HL-60 (cell line): ENCODE results near the gene MAD1L1.

Experiments
- DNase-seq, 2 experiments: peaks; one replicate each; pipeline ENCODE4 v3.0.0-alpha.2; 2010 to 2020; ENCODE audit warnings: low read depth in 1 of 2, low spot score in 1 of 2
- H3K27ac ChIP-seq: fragments of 250-450 bp; sonication (Bioruptor Pico); replicated peaks from 2 replicates; pipeline ENCODE4 v1.5.1; 2020; ENCODE audit warnings: mild to moderate bottlenecking, moderate library complexity
- H3K27me3 ChIP-seq: fragments of 250-450 bp; sonication (Bioruptor Pico); 2 replicates; pipeline ENCODE4 v1.5.1; 2021; ENCODE audit warnings: mild to moderate bottlenecking, moderate library complexity; ENCODE audit not compliant: insufficient read depth, poor library complexity, severe bottlenecking
- H3K4me3 ChIP-seq: replicated peaks from 2 replicates; pipeline ENCODE4 v1.5.1; 2011; ENCODE audit warnings: mild to moderate bottlenecking, control low read depth, low read length; ENCODE audit not compliant: insufficient read depth
- CTCF ChIP-seq: IDR thresholded peaks from one replicate; pipeline ENCODE4 v1.5.1; 2011; ENCODE audit warnings: low read length, control low read depth, inconsistent platforms; ENCODE audit not compliant: insufficient read depth
- GABPA ChIP-seq: IDR thresholded peaks from 2 replicates; pipeline ENCODE4 v1.6.1; 2012; ENCODE audit warnings: low read depth
- POLR2AphosphoS5 ChIP-seq: IDR thresholded peaks from 2 replicates; pipeline ENCODE4 v1.6.1; 2012; ENCODE audit warnings: low read depth
- SPI1 ChIP-seq: IDR thresholded peaks from 2 replicates; pipeline ENCODE4 v1.6.1; 2012; ENCODE audit warnings: low read depth, mild to moderate bottlenecking, borderline replicate concordance
- TF ChIP-seq, protein P1 (sequence below): IDR thresholded peaks from 2 replicates; pipeline ENCODE4 v1.6.1; 2012; ENCODE audit warnings: low read depth; ENCODE audit not compliant: insufficient replicate concordance

MAD1L1 gene

DNA sequence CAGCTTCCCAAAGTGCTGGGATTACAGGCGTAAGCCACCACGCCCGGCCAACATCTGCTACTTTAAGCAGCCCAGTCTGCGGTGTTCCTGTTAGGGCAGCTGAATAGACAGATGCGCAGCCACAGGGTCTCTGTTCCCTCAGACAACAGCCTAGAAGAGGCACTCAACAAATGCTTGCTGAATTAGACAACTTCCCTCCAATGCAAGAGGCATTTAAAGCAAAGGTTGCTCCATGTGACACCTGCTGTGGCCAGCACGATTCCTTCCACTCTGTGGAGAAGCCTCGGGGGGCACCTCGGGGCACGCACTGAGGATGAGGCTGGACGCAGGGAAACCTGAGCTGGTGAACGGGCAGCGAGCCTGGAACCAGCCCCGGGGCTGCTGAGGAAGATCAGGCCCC is 237.8 kb downstream of the MAD1L1 start:
- no peak for DNase-seq
- TF ChIP-seq POLR2AphosphoS5 (no peak), CTCF (no peak), SPI1 (no peak), GABPA (no peak)
- TF ChIP-seq, protein P1, sequence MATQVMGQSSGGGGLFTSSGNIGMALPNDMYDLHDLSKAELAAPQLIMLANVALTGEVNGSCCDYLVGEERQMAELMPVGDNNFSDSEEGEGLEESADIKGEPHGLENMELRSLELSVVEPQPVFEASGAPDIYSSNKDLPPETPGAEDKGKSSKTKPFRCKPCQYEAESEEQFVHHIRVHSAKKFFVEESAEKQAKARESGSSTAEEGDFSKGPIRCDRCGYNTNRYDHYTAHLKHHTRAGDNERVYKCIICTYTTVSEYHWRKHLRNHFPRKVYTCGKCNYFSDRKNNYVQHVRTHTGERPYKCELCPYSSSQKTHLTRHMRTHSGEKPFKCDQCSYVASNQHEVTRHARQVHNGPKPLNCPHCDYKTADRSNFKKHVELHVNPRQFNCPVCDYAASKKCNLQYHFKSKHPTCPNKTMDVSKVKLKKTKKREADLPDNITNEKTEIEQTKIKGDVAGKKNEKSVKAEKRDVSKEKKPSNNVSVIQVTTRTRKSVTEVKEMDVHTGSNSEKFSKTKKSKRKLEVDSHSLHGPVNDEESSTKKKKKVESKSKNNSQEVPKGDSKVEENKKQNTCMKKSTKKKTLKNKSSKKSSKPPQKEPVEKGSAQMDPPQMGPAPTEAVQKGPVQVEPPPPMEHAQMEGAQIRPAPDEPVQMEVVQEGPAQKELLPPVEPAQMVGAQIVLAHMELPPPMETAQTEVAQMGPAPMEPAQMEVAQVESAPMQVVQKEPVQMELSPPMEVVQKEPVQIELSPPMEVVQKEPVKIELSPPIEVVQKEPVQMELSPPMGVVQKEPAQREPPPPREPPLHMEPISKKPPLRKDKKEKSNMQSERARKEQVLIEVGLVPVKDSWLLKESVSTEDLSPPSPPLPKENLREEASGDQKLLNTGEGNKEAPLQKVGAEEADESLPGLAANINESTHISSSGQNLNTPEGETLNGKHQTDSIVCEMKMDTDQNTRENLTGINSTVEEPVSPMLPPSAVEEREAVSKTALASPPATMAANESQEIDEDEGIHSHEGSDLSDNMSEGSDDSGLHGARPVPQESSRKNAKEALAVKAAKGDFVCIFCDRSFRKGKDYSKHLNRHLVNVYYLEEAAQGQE, result no peak

DNA sequence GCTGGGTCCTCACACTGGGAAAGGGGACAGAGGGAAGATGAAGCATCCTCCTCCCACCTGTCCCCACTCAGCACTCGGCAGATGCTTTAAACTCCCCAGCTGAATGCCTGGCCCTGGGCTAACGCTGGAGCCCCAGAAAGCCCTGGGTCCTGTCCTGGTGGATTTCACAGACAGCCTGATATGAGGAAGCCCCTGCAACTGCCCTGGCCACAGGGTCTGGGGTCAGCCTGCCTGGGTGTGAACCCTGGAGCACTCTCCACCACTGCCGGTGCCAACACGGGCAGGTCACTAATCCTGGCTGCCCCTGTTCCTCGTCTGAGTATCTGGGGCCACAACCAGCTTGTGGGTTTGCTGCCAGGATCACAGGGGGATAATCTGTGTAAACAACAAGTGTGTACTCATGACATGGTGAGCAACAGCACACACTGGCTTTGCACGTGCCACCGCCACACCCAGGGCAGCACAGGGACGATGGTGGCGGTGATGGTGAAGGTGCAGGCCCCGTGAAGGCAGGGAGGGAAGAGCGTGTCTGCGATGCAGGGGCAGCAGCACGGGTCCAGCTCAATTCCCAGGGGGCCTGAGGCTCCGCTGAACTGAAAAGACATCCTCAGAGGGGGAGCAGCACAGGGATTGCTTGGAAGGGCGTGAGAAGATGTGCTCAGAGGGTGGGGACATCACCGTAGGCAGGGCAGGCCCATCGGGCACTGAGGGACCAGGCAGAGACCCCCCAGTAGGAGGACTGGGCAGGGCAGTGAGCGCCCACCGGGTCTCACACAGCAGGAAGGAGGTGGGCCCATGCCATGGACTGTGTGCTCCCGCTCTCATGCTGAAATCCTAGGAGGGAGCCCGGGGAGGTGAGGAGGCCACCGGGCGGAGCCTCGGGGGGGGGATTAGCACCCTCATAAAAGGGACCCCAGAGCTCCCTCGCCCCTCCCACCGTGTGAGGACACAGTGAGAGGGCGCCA is 238.7 kb downstream of the MAD1L1 start:
- DNase-seq, result no peak
- Histone ChIP-seq H3K4me3 (no peak overlapping the region), H3K27ac (no peak overlapping the region), H3K27me3 (no peaks in the 10 kb centered on the region)
- TF ChIP-seq SPI1 (no peak), POLR2AphosphoS5 (no peak), GABPA (no peak), CTCF (no peak)
- TF ChIP-seq, protein P1, result no peak

More for the DNA sequence above, 237.8 kb downstream of the MAD1L1 start:
- Histone ChIP-seq H3K4me3 (no peak overlapping the region), H3K27ac (no peak overlapping the region), H3K27me3 (no peaks in the 10 kb centered on the region)

- no peak for DNase-seq
Observed at GRCh38 chr7:1993031-1993695, 239.6 kb downstream of the MAD1L1 start.

More at GRCh38 chr7:1993031-1993695, 239.6 kb downstream of the MAD1L1 start:
- H3K27me3 ChIP-seq, result no peaks in the 10 kb centered on the region
- no peak for TF ChIP-seq SPI1
- no peak for TF ChIP-seq CTCF
- TF ChIP-seq GABPA, result no peak
- TF ChIP-seq, protein P1, result no peak
- TF ChIP-seq POLR2AphosphoS5, result no peak
- no peak overlapping the region for H3K27ac ChIP-seq
- H3K4me3 ChIP-seq, result no peak overlapping the region
